ENCODE results near the gene IPCEF1. TPM values are rescaled to one million over a fixed set of nuclear protein-coding genes. Genes with fewer than 3 reads are reported as not detected.

The IPCEF1 gene
- total and polyA plus RNA-seq, 2 of the 8 experiments (the other 6 are each of a cell fraction or from before 2014, with no cell fraction given), result 0.41 to 0.78 TPM

- Histone ChIP-seq H3K9me3 (ENCODE audit: insufficient read depth in 2 of 2, low read depth in 1 of 2, low read length in 1 of 2) (no peaks in the 10 kb centered on the region), H3K4me2 (ENCODE audit: insufficient read depth in 1 of 2, low read depth in 2 of 2, low read length in 2 of 2) (no peak overlapping the region), H3K23me2 (ENCODE audit: low read depth, low read length) (no peaks in the 10 kb centered on the region), H3K56ac (replicated peaks; ENCODE audit: insufficient read length, low read depth, low read length) (no peak overlapping the region), H2AK5ac (ENCODE audit: low read depth, low read length) (no peak overlapping the region), H3K27me3 (replicated peaks in 1 of 4; ENCODE audit: control insufficient read depth in 3 of 4, extremely low read depth in 1 of 4, insufficient read depth in 3 of 4, low read length in 3 of 4) (no peaks in the 10 kb centered on the region), H3K23ac (ENCODE audit: insufficient read length) (no peak overlapping the region), H2BK5ac (ENCODE audit: low read depth, low read length) (no peak overlapping the region), H3K4me1 (replicated peaks in 1 of 4; ENCODE audit: control insufficient read depth in 3 of 4, insufficient read depth in 4 of 4, low read length in 3 of 4) (no peaks in the 10 kb centered on the region), H3K79me1 (ENCODE audit: low read depth, low read length) (no peaks in the 10 kb centered on the region), H3K36me3 (ENCODE audit: control insufficient read depth in 2 of 4, insufficient read depth in 4 of 4, low read length in 3 of 4) (no peaks in the 10 kb centered on the region), H3K4ac (replicated peaks; ENCODE audit: insufficient read length, low read depth, low read length) (no peak overlapping the region), H2BK12ac (ENCODE audit: low read depth, low read length) (no peak overlapping the region), H3K27ac (ENCODE audit: low read depth, low read length) (no peak overlapping the region), H4K8ac (ENCODE audit: extremely low read depth, insufficient read depth, low read length) (no peak overlapping the region), H2BK20ac (ENCODE audit: low read length) (no peak overlapping the region), H3K9ac (replicated peaks in 1 of 4; ENCODE audit: extremely low read depth in 1 of 4, low read depth in 3 of 4, low read length in 3 of 4) (no peak overlapping the region), H2AFZ (ENCODE audit: low read length) (no peak overlapping the region), H4K91ac (replicated peaks; ENCODE audit: insufficient read length, low read length) (no peak overlapping the region), H3K14ac (ENCODE audit: insufficient read length) (no peak overlapping the region), H3K79me2 (ENCODE audit: control insufficient read depth in 1 of 2, insufficient read depth in 2 of 2, low read length in 2 of 2) (no peaks in the 10 kb centered on the region), H3K18ac (ENCODE audit: extremely low read depth, low read length) (no peak overlapping the region), H4K20me1 (replicated peaks in 1 of 2; ENCODE audit: control insufficient read depth in 1 of 2, insufficient read depth in 2 of 2, low read length in 2 of 2) (no peaks in the 10 kb centered on the region), H4K5ac (ENCODE audit: insufficient read length, low read depth, low read length) (no peak overlapping the region), H2BK120ac (replicated peaks; ENCODE audit: low read depth, low read length) (no peak overlapping the region), H2BK15ac (ENCODE audit: low read length) (no peak overlapping the region), H3K4me3 (ENCODE audit: extremely low read depth in 1 of 4, insufficient read depth in 2 of 4, low read depth in 3 of 4, low read length in 4 of 4) (no peak overlapping the region)
- FAIRE-seq (no peak), DNase-seq (ENCODE audit: low read depth in 1 of 2, low spot score in 2 of 2) (no peak)
- POLR2A ChIA-PET (ENCODE audit: partially characterized antibody), result interaction anchor here (0.6 kb wide), 1 partner anchor 22 kb away, joined by 3 read pairs; no protein-coding TSS in a partner anchor
- CTCF ChIA-PET (ENCODE audit: partially characterized antibody), result interaction anchor here (1.0 kb wide), 1 partner anchor 9 kb away, joined by 3 read pairs; no protein-coding TSS in a partner anchor
- TF ChIP-seq SUZ12 (IDR thresholded peaks at IDR 0.05; ENCODE audit: low read length), result no peak
- no peak for TF ChIP-seq JUND (IDR thresholded peaks at IDR 0.05; ENCODE audit: low read length)
- TF ChIP-seq BACH1 (IDR thresholded peaks at IDR 0.05; ENCODE audit: low read length), result no peak
- TF ChIP-seq SIRT6 (IDR thresholded peaks at IDR 0.05; ENCODE audit: low read length), result no peak
- no peak for TF ChIP-seq CBX8 (IDR thresholded peaks at IDR 0.05; ENCODE audit: borderline replicate concordance, low read depth, low read length)
- TF ChIP-seq RNF2 (IDR thresholded peaks at IDR 0.05; ENCODE audit: borderline replicate concordance, low read depth, low read length, missing control alignments, poor library complexity, severe bottlenecking), result no peak
- TF ChIP-seq CHD2 (IDR thresholded peaks at IDR 0.05; ENCODE audit: low read length), result no peak
- no peak for TF ChIP-seq POU5F1 (IDR thresholded peaks at IDR 0.05; ENCODE audit: low read depth, low read length)
- no peak for TF ChIP-seq SIX5 (IDR thresholded peaks at IDR 0.05; ENCODE audit: low read depth, low read length)
- TF ChIP-seq JUN (IDR thresholded peaks at IDR 0.05; ENCODE audit: low read depth, low read length), result no peak
Observed at GRCh38 chr6:154197196-154197860, 159.3 kb downstream of the IPCEF1 start.
